SKM-1 treated with dmso at 0.1 percent for 144 hours (cell line): ENCODE data around the gene EXOC1.
"Not testable (repeated sequence)": the region's sequence is repeated elsewhere in the genome, so short reads cannot be mapped to it uniquely, and the experiment has no call there.

Source experiments
- DNase-seq: peaks from one replicate; lab custom pipeline; 2025; ENCODE audit not compliant: unreplicated experiment; lab: John Stamatoyannopoulos, UW

The EXOC1 gene

GRCh38 chr4:55853484-55854046 is at the start of gene EXOC1:
Gene EXOC1, plus strand, starts transcription at chr4:55853648. Its CDS starts 4,676 bp downstream, at chr4:55858324.
- DNase-seq: peak; percentile 92

DNA sequence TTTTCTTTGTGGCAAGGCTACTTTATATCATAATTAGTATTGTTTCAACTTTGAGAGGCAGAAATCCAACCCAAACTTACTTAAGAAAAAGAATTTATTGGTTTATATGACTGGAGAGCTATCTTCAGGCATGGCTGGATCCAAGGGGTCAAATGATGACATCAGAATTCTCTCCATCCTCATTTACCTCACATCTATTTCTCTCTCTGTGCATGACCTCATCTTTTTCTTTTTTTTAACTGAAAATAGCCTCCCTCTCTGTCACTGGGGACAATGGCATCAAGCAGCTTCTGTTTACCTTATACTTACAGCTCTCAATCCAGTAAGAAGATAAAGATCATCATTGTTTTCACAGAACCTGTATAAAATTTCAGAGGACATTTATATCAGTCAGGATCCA is 45.9 kb upstream of the EXOC1 start:
- DNase-seq: no peak

GRCh38 chr4:55808186-55808585 is 45.3 kb upstream of the EXOC1 start:
- DNase-seq: no peak

DNA sequence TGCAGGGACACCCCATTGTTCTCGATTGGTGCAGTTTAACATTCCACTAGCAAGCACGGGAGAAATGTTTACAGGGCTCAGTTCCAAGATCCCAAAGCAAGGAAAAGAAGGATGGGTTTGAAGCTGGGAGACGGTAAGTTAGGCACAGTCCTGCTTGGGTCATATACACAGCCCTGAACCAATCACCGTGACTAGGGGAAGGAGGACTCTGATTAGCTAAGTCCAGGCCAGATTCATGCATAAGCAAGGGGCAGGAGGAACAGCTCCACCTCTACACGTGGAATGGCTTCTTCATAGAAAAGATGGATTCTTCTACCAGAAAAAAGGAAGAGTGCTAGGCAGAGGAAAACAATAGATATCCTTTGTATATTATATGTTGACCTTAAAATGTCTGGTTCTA is 44.8 kb upstream of the EXOC1 start:
- no peak for DNase-seq

DNA sequence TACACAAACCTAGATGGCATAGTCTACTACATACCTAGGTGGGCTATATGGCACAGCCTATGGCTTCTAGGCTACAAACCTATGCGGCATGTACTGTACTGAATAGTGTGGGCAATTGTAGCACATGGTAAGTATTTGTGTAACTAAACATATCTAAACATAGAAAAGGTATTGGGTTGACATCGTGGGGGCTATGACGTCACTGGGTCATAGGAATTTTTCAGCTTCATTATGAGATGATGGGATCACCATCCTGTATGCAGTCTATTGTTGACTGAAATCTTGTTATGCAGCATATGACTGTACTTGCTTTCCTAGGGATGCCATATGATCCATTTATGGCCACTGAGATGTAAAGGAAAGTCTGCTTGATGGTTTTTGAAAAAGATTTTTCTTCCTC is 35.8 kb upstream of the EXOC1 start:
- no peak for DNase-seq

DNA sequence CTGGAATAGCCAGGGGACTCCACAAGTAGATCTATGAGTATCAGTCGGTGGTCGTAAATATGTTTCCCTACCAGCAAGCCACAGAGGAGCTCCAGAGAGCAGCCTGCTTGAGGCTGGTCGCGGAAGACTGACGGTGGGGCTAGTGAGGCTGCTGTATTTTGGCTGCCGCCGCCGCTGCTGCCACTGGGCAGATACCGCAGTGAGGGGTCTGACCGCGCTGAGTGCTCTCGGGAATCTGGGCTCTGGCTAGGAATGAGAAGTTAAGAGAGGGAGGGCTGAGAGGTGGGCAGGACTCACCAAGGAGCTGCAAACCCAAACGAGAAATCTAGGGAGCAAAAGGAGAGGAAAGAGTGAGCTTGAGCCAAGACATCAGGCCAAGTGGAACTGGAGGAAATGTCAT is 33.8 kb upstream of the EXOC1 start, which contains the start of gene EXOC1L:
Gene EXOC1L, plus strand, starts transcription at position 157 of the 400 bp plus-strand sequence. Its CDS starts 237 bp downstream, at position 394.
- DNase-seq: no peak

- DNase-seq: no peak
Observed at GRCh38 chr4:55820279-55820678, 33.2 kb upstream of the EXOC1 start.

DNA sequence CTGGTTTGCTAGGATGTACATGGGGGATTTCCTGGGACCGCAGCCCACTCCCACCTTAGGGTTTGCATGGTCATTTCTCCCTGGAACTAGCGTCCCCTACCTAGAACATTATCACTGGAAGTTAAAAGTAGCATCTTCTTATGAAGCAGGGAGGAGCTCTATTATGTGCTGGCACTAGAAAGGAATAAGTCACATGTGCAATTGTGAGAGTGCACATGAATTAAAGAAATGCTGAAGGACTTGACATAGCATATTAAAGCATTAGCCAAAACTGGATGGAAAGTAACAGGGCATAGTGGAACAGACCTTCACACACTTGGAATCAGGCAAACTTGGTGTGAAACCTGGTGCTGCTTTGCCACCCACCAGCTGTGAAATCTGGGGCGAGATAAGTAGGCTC is 31.1 kb upstream of the EXOC1 start:
- DNase-seq: no peak

- DNase-seq: no peak
Observed at GRCh38 chr4:55824865-55825264, 28.6 kb upstream of the EXOC1 start.

DNA sequence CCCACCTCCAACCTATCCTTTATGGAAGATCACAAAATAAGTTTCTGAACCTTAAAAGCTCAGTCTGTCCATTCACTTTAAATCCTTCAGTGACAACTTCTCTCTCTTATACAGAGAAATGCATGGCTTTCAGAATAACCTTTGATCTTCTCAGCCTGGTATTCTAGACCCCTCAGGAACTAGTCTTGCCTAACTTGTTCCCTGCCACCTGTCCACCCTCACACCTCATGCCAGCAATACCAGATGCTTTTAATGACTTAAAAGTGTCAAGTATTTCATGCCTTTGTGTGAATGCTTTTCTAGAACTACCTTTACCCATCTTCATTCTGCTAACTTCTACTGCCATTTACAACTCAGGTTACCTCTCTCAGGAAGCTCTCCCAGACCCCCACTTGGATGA is 26.5 kb upstream of the EXOC1 start:
- DNase-seq: no peak

GRCh38 chr4:55827582-55827981 is 25.9 kb upstream of the EXOC1 start:
- no peak for DNase-seq

GRCh38 chr4:55830048-55830447 is 23.4 kb upstream of the EXOC1 start:
- no peak for DNase-seq

- no peak for DNase-seq
Observed at GRCh38 chr4:55830716-55831115, 22.7 kb upstream of the EXOC1 start.

GRCh38 chr4:55834086-55834795 is 19.2 kb upstream of the EXOC1 start:
- no peak for DNase-seq

- no peak for DNase-seq
Observed at GRCh38 chr4:55837903-55838302, 15.5 kb upstream of the EXOC1 start.

GRCh38 chr4:55838356-55838755 is 15.1 kb upstream of the EXOC1 start:
- DNase-seq: no peak

DNA sequence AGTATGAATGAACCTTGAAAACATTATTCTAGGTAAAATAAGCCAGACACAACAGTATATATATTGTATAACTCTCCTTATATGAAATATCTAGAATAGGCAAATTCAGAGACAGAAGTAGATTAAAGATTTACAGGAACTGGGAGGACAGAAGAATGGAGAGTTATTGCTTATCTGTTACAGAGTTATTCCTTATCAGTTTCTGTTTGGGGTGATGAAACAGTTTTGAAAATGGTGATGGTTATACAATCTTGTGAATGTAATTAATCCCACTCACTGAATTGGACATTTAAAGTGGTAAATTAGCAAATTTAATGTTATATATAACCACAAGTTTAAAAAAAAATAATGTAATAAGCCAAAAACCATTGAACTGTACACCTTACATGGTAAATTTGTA is 14.5 kb upstream of the EXOC1 start:
- DNase-seq: no peak

- DNase-seq: no peak
Observed at GRCh38 chr4:55840956-55841355, 12.5 kb upstream of the EXOC1 start.

DNA sequence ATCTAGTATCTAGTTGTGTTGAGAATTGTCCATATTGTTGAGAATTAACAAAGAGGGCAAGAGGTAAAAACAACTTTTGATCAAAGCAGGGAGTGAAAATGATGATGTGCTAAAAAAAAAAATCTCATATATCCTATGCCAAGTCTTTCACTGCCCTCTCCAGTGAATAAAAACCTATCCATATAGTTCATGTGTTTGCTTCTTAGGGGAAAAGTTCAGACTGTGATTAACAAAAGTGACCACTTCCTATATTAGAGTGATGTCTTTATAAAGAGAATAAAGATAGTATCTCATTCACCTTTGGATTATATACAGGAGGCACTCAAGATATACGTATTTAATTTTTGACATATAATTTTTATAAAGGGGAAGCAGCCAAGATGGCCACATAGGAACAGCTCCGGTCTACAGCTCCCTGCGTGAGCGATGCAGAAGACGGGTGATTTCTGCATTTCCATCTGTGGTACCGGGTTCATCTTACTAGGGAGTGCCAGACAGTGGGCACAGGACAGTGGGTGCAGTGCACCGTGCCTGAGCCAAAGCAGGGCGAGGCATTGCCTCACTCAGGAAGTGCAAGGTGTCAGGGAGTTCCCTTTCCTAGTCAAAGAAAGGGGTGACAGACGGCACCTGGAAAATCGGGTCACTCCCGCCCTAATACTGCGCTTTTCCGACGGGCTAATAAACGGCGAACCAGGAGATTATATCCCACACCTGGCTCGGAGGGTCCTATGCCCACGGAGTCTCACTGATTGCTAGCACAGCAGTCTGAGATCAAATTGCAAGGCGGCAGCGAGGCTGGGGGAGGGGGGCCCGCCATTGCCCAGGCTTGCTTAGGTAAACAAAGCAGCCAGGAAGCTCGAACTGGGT is 11.8 kb upstream of the EXOC1 start:
- DNase-seq: not testable (repeated sequence)

DNA sequence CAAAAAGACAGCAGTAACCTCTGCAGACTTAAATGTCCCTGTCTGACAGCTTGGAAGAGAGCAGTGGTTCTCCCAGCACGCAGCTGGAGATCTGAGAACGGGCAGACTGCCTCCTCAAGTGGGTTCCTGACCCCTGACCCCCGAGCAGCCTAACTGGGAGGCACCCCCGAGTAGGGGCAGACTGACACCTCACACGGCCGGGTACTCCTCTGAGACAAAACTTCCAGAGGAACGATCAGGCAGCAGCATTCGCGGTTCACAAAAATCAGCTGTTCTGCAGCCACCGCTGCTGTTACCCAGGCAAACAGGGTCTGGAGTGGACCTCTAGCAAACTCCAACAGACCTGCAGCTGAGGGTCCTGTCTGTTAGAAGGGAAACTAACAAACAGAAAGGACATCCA is 11.1 kb upstream of the EXOC1 start:
- DNase-seq: not testable (repeated sequence)

DNA sequence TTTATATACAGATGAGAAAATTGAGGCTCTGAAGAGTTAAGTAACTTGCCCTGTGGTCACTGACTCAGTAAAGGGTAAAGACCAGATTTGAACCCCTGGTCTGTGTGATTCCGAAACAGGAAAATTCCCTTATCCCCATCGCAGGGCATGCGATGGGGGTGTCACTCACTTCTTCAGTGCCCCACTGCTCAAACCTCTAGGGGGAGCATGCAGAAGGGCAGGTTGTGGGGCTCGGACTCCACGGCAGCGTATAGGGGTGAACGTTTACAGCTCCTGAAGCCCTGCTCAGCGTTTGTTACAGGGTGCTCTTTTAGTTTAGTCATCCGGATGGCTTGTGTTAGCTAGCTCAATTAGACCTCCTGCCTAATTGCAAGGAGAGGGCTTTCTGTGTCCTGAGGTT is 3.7 kb upstream of the EXOC1 start:
- no peak for DNase-seq

DNA sequence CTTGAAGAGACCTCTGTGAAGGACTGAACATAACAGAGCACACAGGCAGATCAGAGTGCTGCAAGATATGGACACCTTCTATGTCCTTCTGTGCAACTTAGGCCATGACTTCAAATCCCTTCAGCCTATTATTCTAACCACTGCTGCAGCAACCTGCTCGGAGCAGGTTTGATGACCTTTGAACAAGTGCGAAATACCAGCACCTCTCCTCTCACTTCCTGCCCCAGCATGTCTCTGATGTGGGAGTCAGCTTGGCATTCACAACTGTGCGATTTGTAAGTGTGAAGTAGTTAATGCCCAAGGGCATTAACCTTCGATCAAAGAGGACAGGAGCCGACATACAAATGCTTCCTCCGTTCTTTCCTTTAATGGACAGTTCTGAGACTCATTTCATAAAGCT is 1.6 kb upstream of the EXOC1 start:
- no peak for DNase-seq
